Mesothelial cell of epicardium (in vitro differentiated cells): ENCODE measurements around the gene AKR1E2. TPM values are rescaled to one million over a fixed set of nuclear protein-coding genes. Genes with fewer than 3 reads are reported as not detected.

Experiments used
- DNase-seq, 2 experiments: peaks; one replicate each; pipeline ENCODE4 v3.0.0; 2021; ENCODE audit warnings: low spot score in 2 of 2; ENCODE audit not compliant: unreplicated experiment in 2 of 2
- H3K27ac Mint-ChIP-seq: 2 replicates; pipeline ENCODE4 v1.8.0; 2021; ENCODE audit warnings: mixed read lengths
- H3K27me3 Mint-ChIP-seq: 2 replicates; pipeline ENCODE4 v1.8.0; 2021; ENCODE audit warnings: low read depth, mixed read lengths
- H3K36me3 Mint-ChIP-seq: 2 replicates; pipeline ENCODE4 v1.8.0; 2021; ENCODE audit warnings: mixed read lengths
- H3K4me1 Mint-ChIP-seq: 2 replicates; pipeline ENCODE4 v1.8.0; 2021; ENCODE audit warnings: mixed read lengths
- H3K4me3 Mint-ChIP-seq: 2 replicates; pipeline ENCODE4 v1.8.0; 2021; ENCODE audit warnings: mild to moderate bottlenecking, moderate library complexity, mixed read lengths
- H3K9me3 Mint-ChIP-seq: 2 replicates; pipeline ENCODE4 v1.8.0; 2021; ENCODE audit warnings: mixed read lengths
- CTCF ChIP-seq: fragments of 200-600 bp; sonication (generic); IDR thresholded peaks from one replicate; pipeline ENCODE4 v1.5.0; 2021; ENCODE audit warnings: antibody characterized with exemption; ENCODE audit not compliant: unreplicated experiment
- total RNA-seq: library from RNA; stranded (reverse); gene quantifications from 3 replicates; pipeline ENCODE4 v1.2.1, GENCODE V29; 2021

Gene AKR1E2
- total RNA-seq, 1 donor from 2014 or later, result 8.4 TPM

GRCh38 chr10:4781955-4782354 is 44.1 kb upstream of the AKR1E2 start:
- DNase-seq, result no peak
- no peak overlapping the region for H3K4me3 Mint-ChIP-seq
- H3K36me3 Mint-ChIP-seq, result no peaks in the 10 kb centered on the region
- TF ChIP-seq CTCF, result no peak
- peaks cover 7% of the 10 kb centered on the region for H3K4me1 Mint-ChIP-seq
- H3K27me3 Mint-ChIP-seq, result no peaks in the 10 kb centered on the region
- H3K27ac Mint-ChIP-seq, result no peak overlapping the region
- peaks cover 6% of the 10 kb centered on the region for H3K9me3 Mint-ChIP-seq

DNA sequence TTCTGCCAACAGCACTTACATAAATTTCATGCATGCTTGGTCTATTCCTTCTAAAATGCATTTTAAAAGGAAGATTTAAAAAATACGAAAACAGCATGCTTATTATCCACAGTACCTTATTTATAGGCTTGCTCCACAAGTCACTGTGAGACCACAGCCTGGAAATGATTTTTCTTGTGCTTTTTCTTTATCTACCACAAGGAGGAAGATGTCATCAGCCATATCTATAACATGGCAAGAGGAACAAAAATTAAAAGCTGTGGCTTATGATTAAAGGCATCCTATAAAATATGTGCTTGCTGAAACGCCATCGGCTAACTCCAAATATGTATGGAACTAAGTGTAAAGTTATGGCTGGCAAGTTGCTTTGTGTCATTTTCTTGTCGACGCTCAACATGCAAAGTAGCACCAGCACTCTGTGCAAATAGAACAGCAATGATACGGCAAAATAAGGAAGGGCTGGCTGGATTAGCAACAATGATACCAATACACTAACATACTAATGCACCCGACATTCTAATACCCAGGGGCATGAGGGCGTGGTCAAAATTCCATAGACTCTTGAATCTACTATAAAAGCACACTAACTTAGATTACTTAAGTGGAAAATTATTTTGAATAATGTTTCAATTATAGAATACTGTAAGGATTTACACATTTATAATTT is 41.2 kb upstream of the AKR1E2 start:
- no peak for DNase-seq
- Mint-ChIP-seq H3K4me3 (no peak overlapping the region), H3K4me1 (peaks cover 7% of the 10 kb centered on the region)

GRCh38 chr10:4786043-4786839 is 39.8 kb upstream of the AKR1E2 start:
- no peak for DNase-seq
- no peaks in the 10 kb centered on the region for H3K27me3 Mint-ChIP-seq
- no peaks in the 10 kb centered on the region for H3K36me3 Mint-ChIP-seq
- H3K9me3 Mint-ChIP-seq, result peaks cover 6% of the 10 kb centered on the region
- H3K27ac Mint-ChIP-seq, result no peak overlapping the region
- peaks cover 3% of the 10 kb centered on the region for H3K4me1 Mint-ChIP-seq
- no peak for TF ChIP-seq CTCF
- no peak overlapping the region for H3K4me3 Mint-ChIP-seq

More for the DNA sequence above, 41.2 kb upstream of the AKR1E2 start:
- Mint-ChIP-seq H3K27ac (no peak overlapping the region), H3K9me3 (peaks cover 6% of the 10 kb centered on the region), H3K27me3 (no peaks in the 10 kb centered on the region), H3K36me3 (no peaks in the 10 kb centered on the region)
- no peak for TF ChIP-seq CTCF

- Mint-ChIP-seq H3K27ac (no peak overlapping the region), H3K27me3 (no peaks in the 10 kb centered on the region), H3K4me3 (no peak overlapping the region), H3K36me3 (no peaks in the 10 kb centered on the region), H3K4me1 (peaks cover 4% of the 10 kb centered on the region), H3K9me3 (peaks cover 16% of the 10 kb centered on the region)
- TF ChIP-seq CTCF, result no peak
- DNase-seq, result no peak
Measured at GRCh38 chr10:4790045-4790444, 36.0 kb upstream of the AKR1E2 start.

DNA sequence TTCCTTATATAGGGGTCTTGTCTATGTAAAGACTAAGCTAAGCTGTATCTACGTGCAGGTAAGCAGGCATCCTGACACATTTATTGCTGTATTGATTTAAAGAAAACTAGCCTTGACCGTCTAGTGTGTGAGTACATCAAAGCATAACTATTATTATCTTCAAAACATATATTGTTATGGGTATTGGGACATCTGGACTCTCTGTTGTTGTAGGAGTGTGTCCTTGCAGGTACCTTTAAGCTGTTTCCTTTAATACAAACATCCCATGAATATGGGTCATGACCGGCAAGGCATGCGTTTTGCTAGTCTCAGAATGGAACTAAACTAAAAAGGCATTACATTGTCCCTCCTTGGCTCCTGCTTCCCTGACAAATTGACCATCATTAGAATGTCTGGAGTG is 35.1 kb upstream of the AKR1E2 start:
- TF ChIP-seq CTCF, result no peak
- no peak overlapping the region for H3K4me3 Mint-ChIP-seq
- H3K9me3 Mint-ChIP-seq, result peaks cover 15% of the 10 kb centered on the region
- H3K36me3 Mint-ChIP-seq, result no peaks in the 10 kb centered on the region
- no peak for DNase-seq
- no peaks in the 10 kb centered on the region for H3K27me3 Mint-ChIP-seq
- H3K4me1 Mint-ChIP-seq, result peaks cover 4% of the 10 kb centered on the region
- H3K27ac Mint-ChIP-seq, result no peak overlapping the region
